Endothelial cell of umbilical vein (primary cell): Measurements from ENCODE around the gene DNA2. TPM values are rescaled to one million over a fixed set of nuclear protein-coding genes. Genes with fewer than 3 reads are reported as not detected.

Source experiments
- BruUV-seq: library from RNA; stranded (reverse); fragments of 400-500 nt; replicated peaks from 2 replicates; lab custom pipeline; 2021; lab: Mats Ljungman, UMichigan
- CTCF ChIA-PET: fragments of 300-600, 350-600 bp; sonication (Branson Sonifier 250); formaldehyde crosslinking; loops from one replicate; lab custom pipeline; 2021; ENCODE audit warnings: antibody characterized with exemption, inconsistent platforms; lab: Charles Lee
- POLR2A ChIA-PET: fragments of 300-600, 350-600 bp; sonication (Branson Sonifier 250); formaldehyde crosslinking; loops from one replicate; lab custom pipeline; 2021; ENCODE audit warnings: antibody characterized with exemption, inconsistent platforms; lab: Charles Lee
- DNase-seq: peaks from one replicate; pipeline ENCODE4 v3.0.0-alpha.2; 2011; ENCODE audit warnings: low read depth, low spot score
- FAIRE-seq: peaks from 2 replicates; lab custom pipeline; 2011; peaks lifted over from hg19 to GRCh38; lab: Jason Lieb, UNC
- H2AFZ ChIP-seq: 2 replicates; pipeline ENCODE4 v1.6.0; 2012; ENCODE audit warnings: low read depth, low read length, control low read depth, inconsistent platforms
- H3K27ac ChIP-seq: 2 replicates; pipeline ENCODE4 v1.5.1; 2011; ENCODE audit warnings: low read depth, mild to moderate bottlenecking, control low read depth, low read length, moderate library complexity; ENCODE audit not compliant: insufficient read depth
- H3K27me3 ChIP-seq, 2 experiments: 2 replicates each; pipeline versions ENCODE4 v1.6.0 to v1.6.1; 2011; ENCODE audit warnings: low read length in 2 of 2, mixed read lengths in 1 of 2; ENCODE audit not compliant: control insufficient read depth in 2 of 2, insufficient read depth in 2 of 2
- H3K36me3 ChIP-seq, 2 experiments: 2 replicates in 1 of 2; 3 replicates in 1 of 2; pipeline ENCODE4 v1.5.1; 2011; ENCODE audit warnings: low read length in 2 of 2, mild to moderate bottlenecking in 1 of 2, moderate library complexity in 1 of 2; ENCODE audit not compliant: control insufficient read depth in 2 of 2, insufficient read depth in 2 of 2; ENCODE audit errors: extremely low read depth in 1 of 2
- H3K4me1 ChIP-seq: 3 replicates; pipeline ENCODE4 v1.5.1; 2011; ENCODE audit warnings: mild to moderate bottlenecking, low read length; ENCODE audit not compliant: control insufficient read depth, insufficient read depth; ENCODE audit errors: extremely low read depth
- H3K4me2 ChIP-seq: 2 replicates; pipeline ENCODE4 v1.6.1; 2011; ENCODE audit warnings: low read length, control low read depth, mixed read lengths; ENCODE audit not compliant: insufficient read depth
- H3K4me3 ChIP-seq, 3 experiments: fragments of 200-600 bp in 1 of 3; sonication (generic), shearing (Covaris generic) in 1 of 3; replicated peaks in 1 of 3; 2 replicates each; pipeline ENCODE4 v1.5.1; 2011 to 2016; ENCODE audit warnings: control low read depth in 3 of 3, low read length in 3 of 3, mild to moderate bottlenecking in 2 of 3, inconsistent platforms in 1 of 3, low read depth in 1 of 3, moderate library complexity in 1 of 3; ENCODE audit not compliant: insufficient read depth in 1 of 3
- H3K79me2 ChIP-seq: 2 replicates; pipeline ENCODE4 v1.6.0; 2012; ENCODE audit warnings: low read length, inconsistent platforms; ENCODE audit not compliant: control insufficient read depth, insufficient read depth
- H3K9ac ChIP-seq: replicated peaks from 2 replicates; pipeline ENCODE3; 2011; ENCODE audit warnings: low read length, control low read depth; ENCODE audit not compliant: insufficient read depth; ENCODE audit errors: extremely low read depth
- H3K9me1 ChIP-seq: replicated peaks from 3 replicates; pipeline ENCODE4 v1.6.0; 2011; ENCODE audit warnings: mild to moderate bottlenecking, low read length; ENCODE audit not compliant: control insufficient read depth, insufficient read depth; ENCODE audit errors: extremely low read depth
- H3K9me3 ChIP-seq: replicated peaks from 2 replicates; pipeline ENCODE4 v1.5.1; 2012; ENCODE audit warnings: low read length, inconsistent platforms; ENCODE audit not compliant: control insufficient read depth, insufficient read depth
- H4K20me1 ChIP-seq: replicated peaks from 2 replicates; pipeline ENCODE3; 2011; ENCODE audit warnings: mild to moderate bottlenecking, low read length; ENCODE audit not compliant: control insufficient read depth, insufficient read depth; ENCODE audit errors: extremely low read depth
- CTCF ChIP-seq, 2 donors: IDR thresholded peaks; 1 replicate in 1 of 2; 2 replicates in 1 of 2; pipeline ENCODE4 v1.5.1; 2011; ENCODE audit warnings: low read length in 2 of 2, mild to moderate bottlenecking in 2 of 2, moderate library complexity in 2 of 2, control low read depth in 1 of 2, inconsistent platforms in 1 of 2, low read depth in 1 of 2; ENCODE audit not compliant: insufficient read depth in 1 of 2; ENCODE audit errors: extremely low read depth in 1 of 2
- EZH2 ChIP-seq: IDR thresholded peaks from 2 replicates; pipeline ENCODE4 v1.6.1; 2012; ENCODE audit warnings: borderline replicate concordance, low read depth, mild to moderate bottlenecking, moderate library complexity, low read length, inconsistent platforms; ENCODE audit not compliant: severe bottlenecking
- FOS ChIP-seq: IDR thresholded peaks from 2 replicates; pipeline ENCODE4 v1.6.1; 2011; ENCODE audit warnings: mild to moderate bottlenecking, low read length, moderate library complexity, borderline replicate concordance; ENCODE audit not compliant: insufficient read depth
- GATA2 ChIP-seq: IDR thresholded peaks from 2 replicates; pipeline ENCODE4 v1.7.0; 2011; ENCODE audit warnings: low read depth, mild to moderate bottlenecking, moderate library complexity, mixed read lengths, low read length; ENCODE audit not compliant: insufficient read length, insufficient read depth
- JUN ChIP-seq: IDR thresholded peaks from 2 replicates; pipeline ENCODE4 v1.6.1; 2011; ENCODE audit warnings: borderline replicate concordance, low read depth; ENCODE audit not compliant: insufficient read length, insufficient read depth
- MAX ChIP-seq: IDR thresholded peaks from 2 replicates; pipeline ENCODE4 v1.6.1; 2011; ENCODE audit not compliant: insufficient read depth, insufficient read length
- MYC ChIP-seq: IDR thresholded peaks from one replicate; pipeline ENCODE4 v1.6.1; 2011; ENCODE audit warnings: mild to moderate bottlenecking, low read depth, low read length
- POLR2A ChIP-seq: IDR thresholded peaks from 2 replicates; pipeline ENCODE4 v1.6.1; 2012; ENCODE audit warnings: low read depth, mild to moderate bottlenecking, control low read depth, low read length
- POLR2AphosphoS5 ChIP-seq: IDR thresholded peaks from 2 replicates; pipeline ENCODE4 v1.6.1; 2012; ENCODE audit warnings: low read depth, mild to moderate bottlenecking, control low read depth, low read length, moderate library complexity; ENCODE audit not compliant: insufficient read depth
- dilution Hi-C: fragments of 300-500 bp; cut with MboI; formaldehyde crosslinking; loops from one replicate; pipeline ENCODE4 v1.15.0; 2019; ENCODE audit warnings: low sequenced_read_pairs; ENCODE audit not compliant: extremely low pct_ligation_motif_present
- intact Hi-C: fragments of 100-400 bp; cut with micrococcal nuclease; formaldehyde crosslinking; loops from one replicate; pipeline ENCODE4 v1.10.0; 2022
- polyA plus RNA-seq, 4 experiments: library from polyadenylated mRNA; depleted of rRNA in 3 of 4; stranded (reverse) in 3 of 4; unstranded in 1 of 4; fragments of >200 nt; gene quantifications; 2 replicates each; pipeline versions ENCODE4 v1.2.1 to v1.2.3, GENCODE V29; 2011 to 2012; ENCODE audit warnings: missing spikeins in 1 of 4
- total RNA-seq: library from RNA; stranded (reverse); gene quantifications from 2 replicates; pipeline ENCODE4 v1.2.3, GENCODE V29; 2021

Gene DNA2
- total and polyA plus RNA-seq, 2 donors (not counting 3 experiments of a cell fraction or from before 2014, with no cell fraction given): 3.5 to 18.1 TPM

- Histone ChIP-seq H3K79me2 (peaks cover 37% of the 10 kb centered on the region), H3K9me3 (no peaks in the 10 kb centered on the region), H3K9me1 (no peaks in the 10 kb centered on the region), H3K9ac (no peak overlapping the region), H3K36me3 (no peaks in the 10 kb centered on the region), H3K4me3 (no peak overlapping the region), H3K27me3 (no peaks in the 10 kb centered on the region), H3K4me1 (peaks cover 6% of the 10 kb centered on the region), H2AFZ (no peak overlapping the region), H3K27ac (no peak overlapping the region), H3K4me2 (no peak overlapping the region), H4K20me1 (peaks cover 3% of the 10 kb centered on the region)
- ChIA-PET CTCF (no interaction called here), POLR2A (interaction anchor here (0.6 kb wide), 1 partner anchor 672 kb away, joined by 5 read pairs; no protein-coding TSS in a partner anchor)
- FAIRE-seq (no peak), DNase-seq (no peak)
- intact Hi-C loops (loop anchor here (10.0 kb wide), 1 partner anchor 323 kb away; the partner anchor contains the start of gene CCAR1), dilution Hi-C loops (no loop called here)
- BruUV-seq: no TSS peak
- TF ChIP-seq FOS: no peak
- no peak for TF ChIP-seq GATA2
- no peak for TF ChIP-seq POLR2AphosphoS5
- no peak for TF ChIP-seq EZH2
- TF ChIP-seq MAX: no peak
- TF ChIP-seq CTCF (IDR thresholded peaks at IDR 0.05; ENCODE audit: extremely low read depth in 1 of 2, insufficient read depth in 1 of 2, low read depth in 1 of 2, low read length in 2 of 2): no peak
- TF ChIP-seq POLR2A: no peak
- no peak for TF ChIP-seq JUN
- TF ChIP-seq MYC: no peak
Observed at GRCh38 chr10:68402276-68402675, 69.5 kb downstream of the DNA2 start.
